Measurements from ENCODE around the gene PTMS. TPM values are rescaled to one million over a fixed set of nuclear protein-coding genes. Genes with fewer than 3 reads are reported as not detected.
A peak's percentile ranks its signal among the peaks of the same experiment; 100 is the strongest.

PTMS gene
- total and polyA plus RNA-seq, 2 of the 13 experiments (the other 11 are each of a cell fraction or from before 2014, with no cell fraction given), result 40.5 to 82.4 TPM

GRCh38 chr12:6752167-6752920 lies 13.8 kb upstream of the PTMS start (continued):
- TF ChIP-seq ELF3 (CRISPR knock-in tag; IDR thresholded peaks at IDR 0.05) (0 out of 2 replicates have a peak, but pooled peaks have one; percentile 17), FOXC1 (CRISPR knock-in tag; IDR thresholded peaks at IDR 0.05; ENCODE audit: borderline replicate concordance) (no peak), ZNF589 (CRISPR knock-in tag; conservative IDR thresholded peaks at IDR 0.05) (no peak), ZNF724P (CRISPR knock-in tag; IDR thresholded peaks at IDR 0.05; ENCODE audit: borderline replicate concordance) (no peak), ZNF180 (CRISPR knock-in tag; IDR thresholded peaks at IDR 0.05; ENCODE audit: borderline replicate concordance, low read depth) (no peak), REPIN1 (CRISPR knock-in tag; IDR thresholded peaks at IDR 0.05; ENCODE audit: borderline replicate concordance, low read depth) (no peak; the same call in 1 of the 2 replicates), MYNN (CRISPR knock-in tag; IDR thresholded peaks at IDR 0.05; ENCODE audit: low read depth) (no peak), ZNF713 (CRISPR knock-in tag; IDR thresholded peaks at IDR 0.05) (no peak), XRCC5 (optimal IDR thresholded peaks at IDR 0.05; ENCODE audit: low read length) (peak; percentile 62), NR2F6 (IDR thresholded peaks at IDR 0.05) (no peak), NR2F6 (CRISPR knock-in tag; IDR thresholded peaks at IDR 0.05) (no peak), MLLT10 (CRISPR knock-in tag; IDR thresholded peaks at IDR 0.05) (no peak), ZNF761 (CRISPR knock-in tag; conservative IDR thresholded peaks at IDR 0.05) (0 out of 2 replicates have a peak, but pooled peaks have one; percentile 13), TGIF2 (CRISPR knock-in tag; IDR thresholded peaks at IDR 0.05) (peak; percentile 24; the same call in 1 of the 2 replicates), GATAD1 (CRISPR knock-in tag; IDR thresholded peaks at IDR 0.05) (no peak), ZNF530 (CRISPR knock-in tag; IDR thresholded peaks at IDR 0.05; ENCODE audit: low read depth) (peak; percentile 90; the same call in 1 of the 2 replicates), TEAD2 (CRISPR knock-in tag; IDR thresholded peaks at IDR 0.05) (no peak), ZNF501 (CRISPR knock-in tag; IDR thresholded peaks at IDR 0.05) (no peak), CTCF (CRISPR knock-in tag; IDR thresholded peaks at IDR 0.05) (peak; percentile 53)
- TF ChIP-seq, protein P1, sequence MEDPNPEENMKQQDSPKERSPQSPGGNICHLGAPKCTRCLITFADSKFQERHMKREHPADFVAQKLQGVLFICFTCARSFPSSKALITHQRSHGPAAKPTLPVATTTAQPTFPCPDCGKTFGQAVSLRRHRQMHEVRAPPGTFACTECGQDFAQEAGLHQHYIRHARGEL (CRISPR knock-in tag; IDR thresholded peaks at IDR 0.05), result no peak
- TF ChIP-seq, protein P2, sequence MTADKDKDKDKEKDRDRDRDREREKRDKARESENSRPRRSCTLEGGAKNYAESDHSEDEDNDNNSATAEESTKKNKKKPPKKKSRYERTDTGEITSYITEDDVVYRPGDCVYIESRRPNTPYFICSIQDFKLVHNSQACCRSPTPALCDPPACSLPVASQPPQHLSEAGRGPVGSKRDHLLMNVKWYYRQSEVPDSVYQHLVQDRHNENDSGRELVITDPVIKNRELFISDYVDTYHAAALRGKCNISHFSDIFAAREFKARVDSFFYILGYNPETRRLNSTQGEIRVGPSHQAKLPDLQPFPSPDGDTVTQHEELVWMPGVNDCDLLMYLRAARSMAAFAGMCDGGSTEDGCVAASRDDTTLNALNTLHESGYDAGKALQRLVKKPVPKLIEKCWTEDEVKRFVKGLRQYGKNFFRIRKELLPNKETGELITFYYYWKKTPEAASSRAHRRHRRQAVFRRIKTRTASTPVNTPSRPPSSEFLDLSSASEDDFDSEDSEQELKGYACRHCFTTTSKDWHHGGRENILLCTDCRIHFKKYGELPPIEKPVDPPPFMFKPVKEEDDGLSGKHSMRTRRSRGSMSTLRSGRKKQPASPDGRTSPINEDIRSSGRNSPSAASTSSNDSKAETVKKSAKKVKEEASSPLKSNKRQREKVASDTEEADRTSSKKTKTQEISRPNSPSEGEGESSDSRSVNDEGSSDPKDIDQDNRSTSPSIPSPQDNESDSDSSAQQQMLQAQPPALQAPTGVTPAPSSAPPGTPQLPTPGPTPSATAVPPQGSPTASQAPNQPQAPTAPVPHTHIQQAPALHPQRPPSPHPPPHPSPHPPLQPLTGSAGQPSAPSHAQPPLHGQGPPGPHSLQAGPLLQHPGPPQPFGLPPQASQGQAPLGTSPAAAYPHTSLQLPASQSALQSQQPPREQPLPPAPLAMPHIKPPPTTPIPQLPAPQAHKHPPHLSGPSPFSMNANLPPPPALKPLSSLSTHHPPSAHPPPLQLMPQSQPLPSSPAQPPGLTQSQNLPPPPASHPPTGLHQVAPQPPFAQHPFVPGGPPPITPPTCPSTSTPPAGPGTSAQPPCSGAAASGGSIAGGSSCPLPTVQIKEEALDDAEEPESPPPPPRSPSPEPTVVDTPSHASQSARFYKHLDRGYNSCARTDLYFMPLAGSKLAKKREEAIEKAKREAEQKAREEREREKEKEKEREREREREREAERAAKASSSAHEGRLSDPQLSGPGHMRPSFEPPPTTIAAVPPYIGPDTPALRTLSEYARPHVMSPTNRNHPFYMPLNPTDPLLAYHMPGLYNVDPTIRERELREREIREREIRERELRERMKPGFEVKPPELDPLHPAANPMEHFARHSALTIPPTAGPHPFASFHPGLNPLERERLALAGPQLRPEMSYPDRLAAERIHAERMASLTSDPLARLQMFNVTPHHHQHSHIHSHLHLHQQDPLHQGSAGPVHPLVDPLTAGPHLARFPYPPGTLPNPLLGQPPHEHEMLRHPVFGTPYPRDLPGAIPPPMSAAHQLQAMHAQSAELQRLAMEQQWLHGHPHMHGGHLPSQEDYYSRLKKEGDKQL (CRISPR knock-in tag; IDR thresholded peaks at IDR 0.05; ENCODE audit: low read depth), result no peak
- TF ChIP-seq, protein P3, sequence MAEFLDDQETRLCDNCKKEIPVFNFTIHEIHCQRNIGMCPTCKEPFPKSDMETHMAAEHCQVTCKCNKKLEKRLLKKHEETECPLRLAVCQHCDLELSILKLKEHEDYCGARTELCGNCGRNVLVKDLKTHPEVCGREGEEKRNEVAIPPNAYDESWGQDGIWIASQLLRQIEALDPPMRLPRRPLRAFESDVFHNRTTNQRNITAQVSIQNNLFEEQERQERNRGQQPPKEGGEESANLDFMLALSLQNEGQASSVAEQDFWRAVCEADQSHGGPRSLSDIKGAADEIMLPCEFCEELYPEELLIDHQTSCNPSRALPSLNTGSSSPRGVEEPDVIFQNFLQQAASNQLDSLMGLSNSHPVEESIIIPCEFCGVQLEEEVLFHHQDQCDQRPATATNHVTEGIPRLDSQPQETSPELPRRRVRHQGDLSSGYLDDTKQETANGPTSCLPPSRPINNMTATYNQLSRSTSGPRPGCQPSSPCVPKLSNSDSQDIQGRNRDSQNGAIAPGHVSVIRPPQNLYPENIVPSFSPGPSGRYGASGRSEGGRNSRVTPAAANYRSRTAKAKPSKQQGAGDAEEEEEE (CRISPR knock-in tag; IDR thresholded peaks at IDR 0.05; ENCODE audit: borderline replicate concordance), result no peak

Data from HepG2 (cell line).